Measurements from ENCODE around the gene IQCK.

The IQCK gene

DNA sequence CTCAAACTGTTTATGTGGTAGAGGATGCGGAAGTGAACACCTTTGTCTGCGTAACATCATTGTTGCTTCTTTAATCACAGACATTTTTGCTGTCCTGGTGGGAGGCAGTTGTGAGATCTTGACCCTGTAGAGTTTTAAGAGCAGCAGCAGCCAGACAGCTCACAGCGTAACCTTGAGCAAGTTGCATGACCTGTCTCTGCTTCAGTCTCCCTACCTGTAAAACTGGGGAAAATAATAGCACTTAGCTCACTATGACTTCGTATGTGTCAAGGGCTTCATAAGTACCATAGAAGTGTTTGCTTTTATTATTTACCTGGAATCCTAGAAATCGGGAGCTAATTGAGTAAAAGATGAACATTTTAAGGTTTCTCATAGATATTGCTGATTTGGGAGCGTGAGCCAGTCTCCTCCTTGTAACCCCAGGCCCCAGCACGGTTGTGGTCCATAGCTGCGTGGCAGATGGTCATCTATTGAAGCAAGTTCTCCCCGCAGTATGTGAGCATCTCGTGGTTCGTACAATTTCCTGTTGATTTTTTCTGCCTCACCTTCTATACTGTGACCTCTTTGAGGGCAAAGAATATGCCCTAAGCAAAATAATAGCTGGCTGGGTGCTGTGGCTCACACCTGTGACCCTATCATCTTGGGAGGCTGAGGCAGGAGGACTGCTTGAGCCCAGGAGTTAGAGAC lies 132.2 kb downstream of the IQCK start:
- H4K20me1 ChIP-seq (ENCODE audit: insufficient read depth) = no peaks in the 10 kb centered on the region
- H3K4me3 ChIP-seq (IDR thresholded peaks at IDR 0.05; ENCODE audit: insufficient read depth, low read depth, low read length) = no peak overlapping the region
- no peak overlapping the region for H3K9ac ChIP-seq
- no peaks in the 10 kb centered on the region for H3K36me3 ChIP-seq (ENCODE audit: insufficient read depth)
- no peak overlapping the region for H3K27ac ChIP-seq
- H3K79me2 ChIP-seq (ENCODE audit: insufficient read depth, low read depth) = no peaks in the 10 kb centered on the region
- no peaks in the 10 kb centered on the region for H3K4me1 ChIP-seq (ENCODE audit: low read depth, poor library complexity, severe bottlenecking)
- TF ChIP-seq, protein P1, sequence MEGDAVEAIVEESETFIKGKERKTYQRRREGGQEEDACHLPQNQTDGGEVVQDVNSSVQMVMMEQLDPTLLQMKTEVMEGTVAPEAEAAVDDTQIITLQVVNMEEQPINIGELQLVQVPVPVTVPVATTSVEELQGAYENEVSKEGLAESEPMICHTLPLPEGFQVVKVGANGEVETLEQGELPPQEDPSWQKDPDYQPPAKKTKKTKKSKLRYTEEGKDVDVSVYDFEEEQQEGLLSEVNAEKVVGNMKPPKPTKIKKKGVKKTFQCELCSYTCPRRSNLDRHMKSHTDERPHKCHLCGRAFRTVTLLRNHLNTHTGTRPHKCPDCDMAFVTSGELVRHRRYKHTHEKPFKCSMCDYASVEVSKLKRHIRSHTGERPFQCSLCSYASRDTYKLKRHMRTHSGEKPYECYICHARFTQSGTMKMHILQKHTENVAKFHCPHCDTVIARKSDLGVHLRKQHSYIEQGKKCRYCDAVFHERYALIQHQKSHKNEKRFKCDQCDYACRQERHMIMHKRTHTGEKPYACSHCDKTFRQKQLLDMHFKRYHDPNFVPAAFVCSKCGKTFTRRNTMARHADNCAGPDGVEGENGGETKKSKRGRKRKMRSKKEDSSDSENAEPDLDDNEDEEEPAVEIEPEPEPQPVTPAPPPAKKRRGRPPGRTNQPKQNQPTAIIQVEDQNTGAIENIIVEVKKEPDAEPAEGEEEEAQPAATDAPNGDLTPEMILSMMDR (conservative IDR thresholded peaks at IDR 0.05; ENCODE audit: low read depth, low read length) = no peak
- no peak overlapping the region for H3K4me2 ChIP-seq
- H3K27me3 ChIP-seq (ENCODE audit: insufficient read depth, low read depth) = no peaks in the 10 kb centered on the region
- H2AFZ ChIP-seq (ENCODE audit: low read depth) = no peak overlapping the region

DNA sequence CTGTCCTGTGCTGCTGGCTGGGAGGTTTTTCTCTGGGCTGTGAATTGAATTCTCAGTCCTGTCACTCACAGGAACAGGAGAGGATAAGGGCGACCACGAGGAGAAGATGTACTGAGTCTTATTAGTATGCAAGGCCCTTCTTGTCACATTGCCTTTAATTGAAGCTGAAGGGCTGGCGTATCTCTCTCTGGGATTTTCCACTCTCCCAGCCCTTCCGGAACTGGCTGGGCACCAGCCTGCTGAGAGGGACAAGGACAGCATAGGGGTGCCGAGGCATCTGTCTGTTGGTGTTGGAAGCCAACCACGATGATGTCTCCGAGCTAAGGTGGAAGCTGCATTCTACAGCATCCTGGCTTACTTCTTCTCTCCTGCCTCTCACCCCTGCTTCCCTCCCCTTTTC lies 133.4 kb downstream of the IQCK start:
- H3K27ac ChIP-seq = no peak overlapping the region
- no peaks in the 10 kb centered on the region for H4K20me1 ChIP-seq (ENCODE audit: insufficient read depth)
- no peak overlapping the region for H3K4me3 ChIP-seq (IDR thresholded peaks at IDR 0.05; ENCODE audit: insufficient read depth, low read depth, low read length)
- H3K9ac ChIP-seq = no peak overlapping the region
- no peak overlapping the region for H3K4me2 ChIP-seq
- no peaks in the 10 kb centered on the region for H3K79me2 ChIP-seq (ENCODE audit: insufficient read depth, low read depth)
- no peaks in the 10 kb centered on the region for H3K36me3 ChIP-seq (ENCODE audit: insufficient read depth)
- H2AFZ ChIP-seq (ENCODE audit: low read depth) = no peak overlapping the region
- TF ChIP-seq, protein P1 (conservative IDR thresholded peaks at IDR 0.05; ENCODE audit: low read depth, low read length) = no peak
- no peaks in the 10 kb centered on the region for H3K27me3 ChIP-seq (ENCODE audit: insufficient read depth, low read depth)
- no peaks in the 10 kb centered on the region for H3K4me1 ChIP-seq (ENCODE audit: low read depth, poor library complexity, severe bottlenecking)

DNA sequence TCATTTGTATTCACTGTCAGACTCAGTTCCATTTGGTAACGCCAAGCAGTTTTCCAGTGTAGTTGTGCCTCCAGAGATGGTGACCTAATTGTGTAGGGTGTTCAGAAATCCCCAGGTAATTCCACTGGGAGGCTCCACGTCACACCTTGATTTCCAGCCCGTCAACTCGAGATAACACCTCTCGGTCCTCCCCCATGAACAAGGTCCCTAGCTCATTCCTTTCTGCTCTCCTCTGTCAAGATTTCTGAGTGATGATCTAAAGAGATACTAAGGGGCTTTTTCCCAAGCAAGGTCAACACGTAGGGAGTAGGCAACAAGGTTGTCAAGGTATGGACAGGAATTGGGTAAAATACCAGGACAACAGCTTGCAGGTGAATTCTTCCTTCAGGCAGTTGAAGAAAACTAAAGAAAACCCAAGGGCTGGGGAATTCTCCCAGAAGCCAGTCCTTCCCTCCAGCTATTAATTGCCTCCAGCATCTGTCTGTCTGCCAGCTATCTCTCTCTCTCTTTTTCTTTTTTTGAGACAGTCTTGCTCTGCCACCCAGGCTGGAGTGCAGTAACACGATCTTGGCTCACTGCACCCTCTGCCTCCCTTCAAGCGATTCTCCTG lies 135.2 kb downstream of the IQCK start:
- Histone ChIP-seq H3K4me1 (ENCODE audit: low read depth, poor library complexity, severe bottlenecking) (no peaks in the 10 kb centered on the region), H3K27ac (no peak overlapping the region), H3K4me2 (no peak overlapping the region), H3K36me3 (ENCODE audit: insufficient read depth) (no peaks in the 10 kb centered on the region), H3K9ac (no peak overlapping the region), H4K20me1 (ENCODE audit: insufficient read depth) (no peaks in the 10 kb centered on the region), H3K27me3 (ENCODE audit: insufficient read depth, low read depth) (no peaks in the 10 kb centered on the region), H3K4me3 (IDR thresholded peaks at IDR 0.05; ENCODE audit: insufficient read depth, low read depth, low read length) (no peak overlapping the region), H2AFZ (ENCODE audit: low read depth) (no peak overlapping the region), H3K79me2 (ENCODE audit: insufficient read depth, low read depth) (no peaks in the 10 kb centered on the region)
- TF ChIP-seq, protein P1 (conservative IDR thresholded peaks at IDR 0.05; ENCODE audit: low read depth, low read length) = no peak

DNA sequence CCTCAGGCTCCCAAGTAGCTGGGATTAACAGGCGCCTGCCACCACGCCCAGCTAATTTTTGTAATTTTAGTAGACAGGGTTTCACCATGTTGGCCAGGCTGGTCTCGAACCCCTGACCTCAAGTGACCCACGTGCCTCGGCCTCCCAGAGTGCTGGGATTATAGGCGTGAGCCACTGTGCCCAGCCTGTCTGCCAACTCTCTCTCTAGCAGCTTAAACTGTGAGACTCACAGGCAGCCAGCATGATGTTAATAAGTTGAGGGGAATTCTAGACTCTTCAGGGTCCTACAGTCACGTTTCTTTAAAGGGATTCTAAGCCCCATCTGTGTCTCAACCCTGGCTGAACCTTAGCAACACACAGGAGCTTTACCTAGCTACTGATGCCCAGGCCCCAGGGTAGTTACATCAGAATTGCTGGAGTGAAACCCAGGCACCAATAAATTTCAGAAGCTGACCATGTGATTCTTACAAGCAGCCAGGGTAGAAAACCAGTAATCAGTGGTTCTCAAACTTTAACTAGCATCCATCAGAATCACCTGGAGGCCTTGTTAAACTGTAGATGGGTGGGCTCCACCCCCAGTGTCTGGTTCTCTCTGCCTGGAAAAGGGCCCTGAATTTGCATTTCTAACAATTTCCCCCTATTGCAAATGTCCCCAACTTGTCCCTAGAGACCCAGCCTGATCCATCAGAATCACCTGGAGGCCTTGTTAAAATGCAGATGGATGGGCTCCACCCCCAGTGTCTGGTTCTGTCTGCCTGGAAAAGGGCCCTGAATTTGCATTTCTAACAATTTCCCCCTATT lies 135.9 kb downstream of the IQCK start:
- H3K4me2 ChIP-seq = no peak overlapping the region
- no peak overlapping the region for H3K27ac ChIP-seq
- TF ChIP-seq, protein P1 (conservative IDR thresholded peaks at IDR 0.05; ENCODE audit: low read depth, low read length) = no peak
- no peaks in the 10 kb centered on the region for H3K27me3 ChIP-seq (ENCODE audit: insufficient read depth, low read depth)
- no peaks in the 10 kb centered on the region for H3K79me2 ChIP-seq (ENCODE audit: insufficient read depth, low read depth)
- H4K20me1 ChIP-seq (ENCODE audit: insufficient read depth) = no peaks in the 10 kb centered on the region
- H3K4me3 ChIP-seq (IDR thresholded peaks at IDR 0.05; ENCODE audit: insufficient read depth, low read depth, low read length) = no peak overlapping the region
- no peaks in the 10 kb centered on the region for H3K36me3 ChIP-seq (ENCODE audit: insufficient read depth)
- H3K9ac ChIP-seq = no peak overlapping the region
- no peaks in the 10 kb centered on the region for H3K4me1 ChIP-seq (ENCODE audit: low read depth, poor library complexity, severe bottlenecking)
- H2AFZ ChIP-seq (ENCODE audit: low read depth) = no peak overlapping the region
